GM19324 (cell line): ENCODE data around the gene PHF21B.

Experiments
- ATAC-seq: cut with Tn5 transposase; IDR thresholded peaks from one replicate; pipeline ENCODE4 v1.9.1; 2021; ENCODE audit warnings: mild to moderate bottlenecking, moderate library complexity; ENCODE audit not compliant: unreplicated experiment, low FRiP score

The PHF21B gene

GRCh38 chr22:45019861-45020655 lies 10.3 kb upstream of the PHF21B start:
- ATAC-seq = no peak

- ATAC-seq = no peak
Observed at GRCh38 chr22:45014654-45015053, 4.8 kb upstream of the PHF21B start.

- no peak for ATAC-seq
Observed at GRCh38 chr22:45013138-45013537, 3.3 kb upstream of the PHF21B start.

GRCh38 chr22:45010532-45010900 lies 711 bp upstream of the PHF21B start:
- no peak for ATAC-seq

GRCh38 chr22:45008751-45009605 lies 827 bp downstream of the PHF21B start:
- ATAC-seq = no peak

- no peak for ATAC-seq
Observed at GRCh38 chr22:45008186-45008681, 1.6 kb downstream of the PHF21B start.

GRCh38 chr22:45007391-45008185 lies 2.2 kb downstream of the PHF21B start:
- no peak for ATAC-seq

- ATAC-seq = no peak
Observed at GRCh38 chr22:45006964-45007390, 2.8 kb downstream of the PHF21B start.

- ATAC-seq = no peak
Observed at GRCh38 chr22:45006111-45006963, 3.5 kb downstream of the PHF21B start.

- no peak for ATAC-seq
Observed at GRCh38 chr22:45001653-45002052, 8.2 kb downstream of the PHF21B start.

- no peak for ATAC-seq
Observed at GRCh38 chr22:45000330-45000729, 9.5 kb downstream of the PHF21B start.

- ATAC-seq = no peak
Observed at GRCh38 chr22:44999687-45000086, 10.1 kb downstream of the PHF21B start.

GRCh38 chr22:44999231-44999630 lies 10.6 kb downstream of the PHF21B start:
- no peak for ATAC-seq

- no peak for ATAC-seq
Observed at GRCh38 chr22:44998296-44998695, 11.5 kb downstream of the PHF21B start.

- no peak for ATAC-seq
Observed at GRCh38 chr22:44997060-44997459, 12.7 kb downstream of the PHF21B start.

GRCh38 chr22:44996648-44997047 lies 13.2 kb downstream of the PHF21B start:
- ATAC-seq = no peak

- ATAC-seq = no peak
Observed at GRCh38 chr22:44996120-44996519, 13.7 kb downstream of the PHF21B start.

GRCh38 chr22:44995715-44996114 lies 14.1 kb downstream of the PHF21B start:
- ATAC-seq = no peak

- ATAC-seq = no peak
Observed at GRCh38 chr22:44995105-44995514, 14.7 kb downstream of the PHF21B start.
